Tibial nerve (tissue), 3 donors: ENCODE results near the gene ZC3H12C.

Source experiments
- POLR2A ChIP-seq, 2 donors: fragments of 450-650 bp; IDR thresholded peaks; one replicate each; pipeline ENCODE4 v1.6.1; 2017; ENCODE audit warnings: antibody characterized with exemption in 2 of 2, mild to moderate bottlenecking in 2 of 2, moderate library complexity in 2 of 2
- TF ChIP-seq, protein P1 (sequence below), 5 experiments: fragments of 200-600 bp in 3 of 5; fragments of 450-650 bp in 2 of 5; sonication (generic) in 3 of 5; IDR thresholded peaks; one replicate each; pipeline ENCODE4 v1.5.1; 2016 to 2019; ENCODE audit warnings: antibody characterized with exemption in 5 of 5, mild to moderate bottlenecking in 3 of 5, moderate library complexity in 2 of 5

DNA sequence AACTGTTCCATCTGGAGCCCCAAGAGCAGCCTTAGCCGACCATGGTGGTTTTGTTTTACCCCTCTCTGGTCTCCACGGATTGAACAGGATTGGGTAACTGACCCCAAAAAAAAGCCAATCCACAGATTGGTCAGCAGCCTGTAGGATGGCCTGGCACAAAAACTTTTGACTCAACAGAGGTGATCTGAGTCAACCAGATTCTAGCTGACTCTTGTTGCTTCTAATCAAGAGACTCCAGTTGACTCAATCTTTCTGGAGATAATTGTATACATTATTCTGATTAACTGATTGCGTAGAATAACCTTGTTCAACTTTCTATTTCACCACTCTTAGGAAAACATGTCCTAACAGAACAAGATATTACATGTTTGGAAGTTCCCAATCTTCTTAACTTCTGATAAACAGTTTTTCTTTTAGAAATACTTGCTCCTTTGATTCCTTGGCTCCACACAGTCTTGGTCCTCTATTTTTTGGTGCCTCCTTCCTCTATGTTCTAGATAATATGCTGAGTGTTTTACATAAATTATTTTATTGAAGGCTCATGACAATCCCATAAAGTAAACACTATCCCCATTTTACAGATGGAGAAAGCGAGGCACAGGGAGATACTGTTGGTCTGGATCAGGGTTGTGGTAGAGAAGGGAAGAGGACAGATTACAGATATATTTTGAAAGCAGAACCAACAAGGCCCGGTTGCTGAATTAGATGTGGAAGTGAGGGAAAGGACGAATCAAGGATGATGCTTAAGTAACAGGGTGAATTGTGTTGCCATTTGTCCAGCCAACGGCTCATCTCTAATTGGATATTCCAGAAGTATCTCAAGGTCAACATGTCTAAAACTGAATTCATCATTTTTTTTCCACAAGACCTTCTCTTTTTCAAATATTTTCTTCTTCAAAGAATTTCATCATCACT lies 11.5 kb upstream of the ZC3H12C start:
- TF ChIP-seq, protein P1, sequence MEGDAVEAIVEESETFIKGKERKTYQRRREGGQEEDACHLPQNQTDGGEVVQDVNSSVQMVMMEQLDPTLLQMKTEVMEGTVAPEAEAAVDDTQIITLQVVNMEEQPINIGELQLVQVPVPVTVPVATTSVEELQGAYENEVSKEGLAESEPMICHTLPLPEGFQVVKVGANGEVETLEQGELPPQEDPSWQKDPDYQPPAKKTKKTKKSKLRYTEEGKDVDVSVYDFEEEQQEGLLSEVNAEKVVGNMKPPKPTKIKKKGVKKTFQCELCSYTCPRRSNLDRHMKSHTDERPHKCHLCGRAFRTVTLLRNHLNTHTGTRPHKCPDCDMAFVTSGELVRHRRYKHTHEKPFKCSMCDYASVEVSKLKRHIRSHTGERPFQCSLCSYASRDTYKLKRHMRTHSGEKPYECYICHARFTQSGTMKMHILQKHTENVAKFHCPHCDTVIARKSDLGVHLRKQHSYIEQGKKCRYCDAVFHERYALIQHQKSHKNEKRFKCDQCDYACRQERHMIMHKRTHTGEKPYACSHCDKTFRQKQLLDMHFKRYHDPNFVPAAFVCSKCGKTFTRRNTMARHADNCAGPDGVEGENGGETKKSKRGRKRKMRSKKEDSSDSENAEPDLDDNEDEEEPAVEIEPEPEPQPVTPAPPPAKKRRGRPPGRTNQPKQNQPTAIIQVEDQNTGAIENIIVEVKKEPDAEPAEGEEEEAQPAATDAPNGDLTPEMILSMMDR (IDR thresholded peaks at IDR 0.05): no peak
- TF ChIP-seq POLR2A (IDR thresholded peaks at IDR 0.05): no peak
